BJ (cell line): ENCODE results near the gene DGKZ. TPM values are rescaled to one million over a fixed set of nuclear protein-coding genes. Genes with fewer than 3 reads are reported as not detected.

Experiments
- CTCF ChIA-PET: fragments of 350-600 bp; formaldehyde crosslinking; extraction: SDS; loops from one replicate; lab custom pipeline; 2021; ENCODE audit warnings: antibody characterized with exemption, inconsistent platforms; lab: Yijun Ruan, JAX
- POLR2A ChIA-PET: fragments of 300-600 bp; sonication (Branson Sonifier 250); formaldehyde crosslinking; extraction: SDS; loops from one replicate; lab custom pipeline; 2021; ENCODE audit warnings: antibody characterized with exemption; lab: Charles Lee
- DNase-seq: peaks from one replicate; pipeline ENCODE4 v3.0.0-alpha.2; 2011; ENCODE audit warnings: low read depth
- H3K27me3 ChIP-seq: 2 replicates; pipeline ENCODE4 v1.6.0; 2011; ENCODE audit warnings: low read length; ENCODE audit not compliant: control insufficient read depth, insufficient read depth
- H3K36me3 ChIP-seq: 2 replicates; pipeline ENCODE4 v1.5.1; 2011; ENCODE audit warnings: low read length; ENCODE audit not compliant: control insufficient read depth, insufficient read depth
- H3K4me3 ChIP-seq: 2 replicates; pipeline ENCODE4 v1.5.1; 2011; ENCODE audit warnings: low read depth, mild to moderate bottlenecking, control low read depth, low read length
- polyA minus RNA-seq: library from RNA; depleted of rRNA, polyadenylated mRNA; stranded (reverse); fragments of >200 nt; gene quantifications from 2 replicates; pipeline ENCODE4 v1.2.3, GENCODE V29; 2011; rRNA and poly(A)+ RNA removed
- polyA plus RNA-seq: library from polyadenylated mRNA; depleted of rRNA; stranded (reverse); fragments of >200 nt; gene quantifications from 2 replicates; pipeline ENCODE4 v1.2.3, GENCODE V29; 2011; rRNA removed
- TF ChIP-seq, protein P1 (sequence below): IDR thresholded peaks from 2 replicates; pipeline ENCODE4 v1.5.1; 2011; ENCODE audit warnings: low read depth, mild to moderate bottlenecking, control low read depth, inconsistent platforms, low read length, moderate library complexity; ENCODE audit not compliant: insufficient read depth

The DGKZ gene, protein sequence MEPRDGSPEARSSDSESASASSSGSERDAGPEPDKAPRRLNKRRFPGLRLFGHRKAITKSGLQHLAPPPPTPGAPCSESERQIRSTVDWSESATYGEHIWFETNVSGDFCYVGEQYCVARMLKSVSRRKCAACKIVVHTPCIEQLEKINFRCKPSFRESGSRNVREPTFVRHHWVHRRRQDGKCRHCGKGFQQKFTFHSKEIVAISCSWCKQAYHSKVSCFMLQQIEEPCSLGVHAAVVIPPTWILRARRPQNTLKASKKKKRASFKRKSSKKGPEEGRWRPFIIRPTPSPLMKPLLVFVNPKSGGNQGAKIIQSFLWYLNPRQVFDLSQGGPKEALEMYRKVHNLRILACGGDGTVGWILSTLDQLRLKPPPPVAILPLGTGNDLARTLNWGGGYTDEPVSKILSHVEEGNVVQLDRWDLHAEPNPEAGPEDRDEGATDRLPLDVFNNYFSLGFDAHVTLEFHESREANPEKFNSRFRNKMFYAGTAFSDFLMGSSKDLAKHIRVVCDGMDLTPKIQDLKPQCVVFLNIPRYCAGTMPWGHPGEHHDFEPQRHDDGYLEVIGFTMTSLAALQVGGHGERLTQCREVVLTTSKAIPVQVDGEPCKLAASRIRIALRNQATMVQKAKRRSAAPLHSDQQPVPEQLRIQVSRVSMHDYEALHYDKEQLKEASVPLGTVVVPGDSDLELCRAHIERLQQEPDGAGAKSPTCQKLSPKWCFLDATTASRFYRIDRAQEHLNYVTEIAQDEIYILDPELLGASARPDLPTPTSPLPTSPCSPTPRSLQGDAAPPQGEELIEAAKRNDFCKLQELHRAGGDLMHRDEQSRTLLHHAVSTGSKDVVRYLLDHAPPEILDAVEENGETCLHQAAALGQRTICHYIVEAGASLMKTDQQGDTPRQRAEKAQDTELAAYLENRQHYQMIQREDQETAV
- polyA plus RNA-seq (16.3 and 31.7 TPM in 2 replicates), polyA minus RNA-seq (34.9 and 35.4 TPM in 2 replicates)

DNA sequence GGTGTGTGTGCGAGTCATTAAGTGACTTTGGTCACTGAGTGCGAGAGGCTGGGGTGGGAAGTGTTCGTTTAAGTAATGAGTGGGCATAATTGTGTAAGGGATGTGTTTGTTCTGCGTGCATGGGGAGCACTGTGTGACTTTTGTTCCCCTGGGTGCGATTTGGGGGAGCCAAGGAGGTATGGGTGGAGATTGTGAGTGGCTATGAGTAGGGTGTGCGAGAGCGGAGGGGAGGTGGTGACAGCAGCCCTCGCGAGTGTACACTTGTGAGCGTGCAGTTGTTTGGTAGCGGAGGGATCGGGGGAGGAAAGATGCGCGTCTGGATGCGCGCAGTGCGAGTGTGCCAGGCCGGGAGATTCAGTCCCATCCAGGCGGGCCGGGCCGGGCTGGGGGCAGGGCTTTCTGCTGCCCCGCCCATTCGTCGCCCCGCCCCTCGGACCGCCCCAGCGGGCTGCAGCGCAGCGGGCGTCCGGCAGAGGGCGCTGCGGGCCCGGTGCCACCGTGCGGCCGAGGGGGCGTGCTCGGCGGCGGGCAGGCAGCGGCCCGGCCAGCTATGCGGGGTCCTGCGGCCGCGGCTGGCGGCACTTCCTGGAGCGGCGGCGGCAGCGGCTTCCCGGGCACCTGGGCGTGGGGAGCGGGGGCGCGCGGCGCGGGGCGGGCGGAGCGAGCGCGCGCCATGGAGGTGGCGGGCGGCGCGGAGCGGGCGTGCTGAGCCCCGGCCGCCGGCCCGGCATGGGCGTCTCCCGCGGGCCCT is at the start of gene DGKZ:
DGKZ (plus strand) TSS at position 578 of the 751 bp plus-strand sequence. CDS start 197 bp downstream, outside the sequence.
- Histone ChIP-seq H3K4me3 (peak within 1 kb of the TSS; percentile 95), H3K27me3 (no peaks in the 10 kb centered on the region), H3K36me3 (peaks cover 2% of the 10 kb centered on the region; the same call in 1 of the 2 replicates)
- DNase-seq: no peak
- POLR2A ChIA-PET: no interaction called here
- TF ChIP-seq, protein P1, sequence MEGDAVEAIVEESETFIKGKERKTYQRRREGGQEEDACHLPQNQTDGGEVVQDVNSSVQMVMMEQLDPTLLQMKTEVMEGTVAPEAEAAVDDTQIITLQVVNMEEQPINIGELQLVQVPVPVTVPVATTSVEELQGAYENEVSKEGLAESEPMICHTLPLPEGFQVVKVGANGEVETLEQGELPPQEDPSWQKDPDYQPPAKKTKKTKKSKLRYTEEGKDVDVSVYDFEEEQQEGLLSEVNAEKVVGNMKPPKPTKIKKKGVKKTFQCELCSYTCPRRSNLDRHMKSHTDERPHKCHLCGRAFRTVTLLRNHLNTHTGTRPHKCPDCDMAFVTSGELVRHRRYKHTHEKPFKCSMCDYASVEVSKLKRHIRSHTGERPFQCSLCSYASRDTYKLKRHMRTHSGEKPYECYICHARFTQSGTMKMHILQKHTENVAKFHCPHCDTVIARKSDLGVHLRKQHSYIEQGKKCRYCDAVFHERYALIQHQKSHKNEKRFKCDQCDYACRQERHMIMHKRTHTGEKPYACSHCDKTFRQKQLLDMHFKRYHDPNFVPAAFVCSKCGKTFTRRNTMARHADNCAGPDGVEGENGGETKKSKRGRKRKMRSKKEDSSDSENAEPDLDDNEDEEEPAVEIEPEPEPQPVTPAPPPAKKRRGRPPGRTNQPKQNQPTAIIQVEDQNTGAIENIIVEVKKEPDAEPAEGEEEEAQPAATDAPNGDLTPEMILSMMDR: peak; percentile 33
- CTCF ChIA-PET: interaction anchor here (0.6 to 11.0 kb wide), 16 partner anchors 8 to 178 kb away, joined by 3 to 162 read pairs (median 4); no protein-coding TSS in a partner anchor

DNA sequence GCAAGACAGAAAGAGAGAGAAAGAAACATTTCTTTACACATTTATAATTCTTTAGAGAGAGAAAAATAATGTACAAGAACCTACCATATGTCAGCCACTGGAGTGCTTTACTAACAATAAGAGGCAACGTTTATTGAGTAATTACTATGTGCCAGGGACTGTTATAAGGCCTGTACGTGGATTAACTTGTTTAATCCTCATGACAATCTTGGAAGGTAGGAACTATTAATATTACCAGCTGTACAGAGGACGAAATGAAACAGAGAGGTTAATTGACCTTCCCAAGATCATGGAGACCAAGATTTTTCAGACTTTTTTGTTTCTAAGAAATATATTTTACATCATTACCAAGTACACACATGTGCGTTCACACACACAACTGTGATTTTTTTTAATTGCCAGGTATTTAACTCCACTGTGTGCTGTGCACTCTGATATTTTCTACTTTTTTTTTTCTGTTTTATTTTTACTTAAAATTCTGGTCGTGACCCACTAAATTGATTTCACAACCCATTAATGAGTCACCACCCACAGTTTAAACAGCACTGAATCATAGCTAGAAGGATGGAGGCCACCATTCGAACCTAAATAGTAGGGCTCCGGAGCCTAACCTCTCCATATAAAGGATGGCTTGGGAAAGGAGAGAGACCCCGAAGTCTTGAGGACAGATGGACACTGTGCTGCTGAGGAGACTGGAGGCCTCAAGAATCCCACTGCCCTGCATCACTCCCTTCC is 48.4 kb upstream of the DGKZ start:
- peak; percentile 58 for DNase-seq
- ChIA-PET POLR2A (interaction anchor here (0.6 to 0.7 kb wide), 2 partner anchors 8 to 182 kb away, joined by 4 read pairs; no protein-coding TSS in a partner anchor), CTCF (interaction anchor here (1.4 to 6.7 kb wide), 5 partner anchors 12 to 58 kb away, joined by 4 to 115 read pairs (median 71); partner anchors contain the start of gene CREB3L1)
- Histone ChIP-seq H3K36me3 (peaks cover 12% of the 10 kb centered on the region), H3K4me3 (no peak overlapping the region), H3K27me3 (no peaks in the 10 kb centered on the region)
- TF ChIP-seq, protein P1: no peak

DNA sequence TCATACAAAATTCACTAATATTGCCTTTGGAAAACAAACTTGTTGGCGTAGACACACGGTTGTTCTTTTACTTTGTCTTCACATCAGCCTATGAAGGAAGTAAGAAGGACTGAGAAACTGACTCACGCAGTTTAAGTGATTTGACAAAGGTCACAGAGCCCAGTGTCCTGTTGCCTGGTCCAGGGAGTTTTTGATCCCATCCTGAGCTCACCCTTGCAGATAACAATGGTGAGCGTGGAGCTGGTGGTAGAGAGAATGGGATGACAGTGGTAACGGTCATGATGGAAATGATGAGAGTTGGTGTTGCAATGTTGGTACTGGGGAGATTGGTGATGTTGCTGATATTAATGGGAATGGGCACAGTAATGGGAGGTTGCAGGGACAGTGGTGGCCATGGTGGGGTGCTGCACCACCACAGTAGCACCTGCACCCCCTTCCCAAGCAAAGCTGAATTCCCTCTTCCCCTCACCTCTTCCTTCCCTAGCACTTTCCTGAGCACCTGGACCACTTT is 47.8 kb upstream of the DGKZ start:
- CTCF ChIA-PET: interaction anchor here (0.7 to 6.7 kb wide), 6 partner anchors 9 to 59 kb away, joined by 4 to 115 read pairs (median 38); partner anchors contain the start of gene CREB3L1

DNA sequence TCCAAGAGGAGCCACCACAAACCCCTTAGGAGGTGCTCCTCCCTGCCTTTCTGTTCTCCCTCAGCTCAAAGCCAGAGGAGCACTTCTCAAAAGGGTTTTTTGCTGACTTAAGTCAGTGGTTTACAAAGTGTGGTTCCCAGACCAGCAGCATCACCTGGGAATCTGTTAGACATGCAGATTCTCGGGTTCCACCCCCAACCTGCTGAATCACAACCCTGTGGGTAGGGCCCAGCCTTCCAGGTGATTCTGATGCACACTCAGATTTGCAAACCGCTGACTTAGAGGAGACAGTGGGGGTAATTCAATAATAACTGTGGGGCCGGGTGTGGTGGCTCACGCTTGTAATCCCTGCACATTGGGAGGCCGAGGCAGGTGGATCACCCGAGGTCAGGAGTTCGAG is 47.0 kb upstream of the DGKZ start:
- ChIA-PET CTCF (interaction anchor here (1.7 to 6.7 kb wide), 4 partner anchors 11 to 60 kb away, joined by 5 to 115 read pairs (median 80); partner anchors contain the start of gene CREB3L1), POLR2A (no interaction called here)
- DNase-seq: no peak
- TF ChIP-seq, protein P1: no peak
- H3K36me3 ChIP-seq: peaks cover 19% of the 10 kb centered on the region
- no peak overlapping the region for H3K4me3 ChIP-seq
- H3K27me3 ChIP-seq: no peaks in the 10 kb centered on the region

More for the DNA sequence above, 47.8 kb upstream of the DGKZ start:
- no peaks in the 10 kb centered on the region for H3K27me3 ChIP-seq
- no peak for DNase-seq
- peaks cover 14% of the 10 kb centered on the region for H3K36me3 ChIP-seq
- H3K4me3 ChIP-seq: no peak overlapping the region
- TF ChIP-seq, protein P1: no peak
- POLR2A ChIA-PET: interaction anchor here (0.6 to 0.7 kb wide), 2 partner anchors 9 to 183 kb away, joined by 4 read pairs; no protein-coding TSS in a partner anchor
